SW480 (cell line): Measurements from ENCODE around the gene RNF13.
"Not testable (repeated sequence)": the region's sequence is repeated elsewhere in the genome, so short reads cannot be mapped to it uniquely, and the experiment has no call there.

Experiments used
- DNase-seq: peaks from one replicate; pipeline ENCODE4 v3.0.0-alpha.2; 2016; ENCODE audit warnings: low spot score

RNF13 gene

GRCh38 chr3:149839896-149840295, 26.9 kb downstream of the RNF13 start:
- DNase-seq, result no peak

DNA sequence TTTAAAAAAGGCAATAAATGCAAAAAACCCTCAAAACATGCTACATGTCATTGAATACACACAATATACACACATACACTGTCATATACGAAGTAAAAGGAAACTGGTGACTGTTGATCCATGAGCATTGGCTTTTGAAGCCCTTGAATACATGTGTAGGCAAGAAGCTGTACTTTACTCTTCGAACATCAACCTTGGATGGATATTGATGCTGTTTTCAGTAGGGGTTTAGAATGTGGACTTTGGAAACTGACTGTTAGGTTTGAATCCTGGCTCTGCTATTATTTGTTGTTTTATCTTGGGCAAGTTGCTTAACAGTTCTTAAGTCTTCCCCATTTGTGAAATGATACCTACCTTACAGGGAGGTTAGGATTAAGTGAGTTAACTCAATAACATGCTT, 30.5 kb downstream of the RNF13 start:
- no peak for DNase-seq

DNA sequence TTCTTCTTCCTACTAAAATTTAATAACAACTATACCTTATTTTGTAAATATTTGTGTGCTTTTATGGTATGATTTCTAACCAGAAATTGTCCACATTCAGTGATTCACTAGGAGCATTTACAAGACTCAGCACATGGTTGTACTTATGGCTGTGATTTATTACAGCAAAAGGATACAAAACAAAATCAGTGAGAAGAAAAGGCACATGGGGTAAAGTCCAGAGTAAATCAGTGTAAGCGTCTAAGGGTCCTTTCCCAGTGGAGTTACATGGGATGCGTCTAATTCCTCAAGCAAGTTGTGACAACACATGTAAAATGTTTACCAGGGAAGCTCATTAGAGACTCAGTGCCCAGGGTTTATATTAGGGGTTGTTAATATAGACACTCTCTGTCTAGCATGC, 31.1 kb downstream of the RNF13 start:
- no peak for DNase-seq

DNA sequence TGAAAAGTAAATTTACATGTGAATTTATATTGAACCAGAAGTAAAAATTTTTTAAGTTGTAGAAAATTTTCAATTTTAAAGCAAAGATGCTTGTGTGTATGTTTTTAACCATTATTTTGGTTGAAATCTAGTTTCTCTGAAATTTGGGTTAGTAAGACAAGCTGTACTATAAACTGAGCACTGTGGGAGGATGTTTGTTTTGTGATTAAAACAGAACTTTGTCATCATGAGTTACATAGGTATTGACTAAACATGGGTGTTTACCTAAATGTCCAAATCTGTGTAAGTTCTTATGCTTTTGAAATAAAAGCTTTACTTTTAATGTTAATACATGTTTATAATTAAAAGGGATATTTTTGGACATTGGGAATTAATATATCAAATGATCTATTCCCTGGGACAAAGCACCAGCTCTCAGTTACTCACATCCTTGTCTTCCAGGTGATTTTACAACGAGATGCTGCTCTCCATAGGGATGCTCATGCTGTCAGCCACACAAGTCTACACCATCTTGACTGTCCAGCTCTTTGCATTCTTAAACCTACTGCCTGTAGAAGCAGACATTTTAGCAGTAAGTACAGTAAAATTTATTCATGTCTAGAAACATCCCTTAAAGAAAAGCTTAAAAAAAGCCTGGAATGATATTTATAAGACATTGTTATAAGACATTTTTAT, 32.7 kb downstream of the RNF13 start:
- no peak for DNase-seq

- no peak for DNase-seq
Measured at GRCh38 chr3:149848238-149848637, 35.2 kb downstream of the RNF13 start.

DNA sequence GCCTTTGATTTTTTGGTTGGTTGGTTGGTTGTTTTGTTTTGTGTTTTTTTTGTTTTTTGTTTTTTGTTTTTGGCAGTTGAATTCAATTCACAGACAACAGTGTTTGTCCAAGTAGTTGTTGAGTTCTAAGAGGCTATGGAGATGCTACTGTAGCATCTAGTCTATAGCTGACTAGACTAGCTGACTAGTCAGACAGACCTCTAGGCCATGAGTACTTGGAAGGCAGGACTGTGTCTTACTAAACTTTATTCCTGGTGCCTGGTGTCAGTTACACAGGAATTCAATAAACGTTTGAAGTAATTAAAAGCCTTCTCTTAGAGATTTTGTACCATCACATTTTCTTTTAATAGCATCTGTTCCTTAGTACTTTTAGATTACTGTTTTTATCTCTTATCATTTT, 35.7 kb downstream of the RNF13 start:
- DNase-seq, result no peak

DNA sequence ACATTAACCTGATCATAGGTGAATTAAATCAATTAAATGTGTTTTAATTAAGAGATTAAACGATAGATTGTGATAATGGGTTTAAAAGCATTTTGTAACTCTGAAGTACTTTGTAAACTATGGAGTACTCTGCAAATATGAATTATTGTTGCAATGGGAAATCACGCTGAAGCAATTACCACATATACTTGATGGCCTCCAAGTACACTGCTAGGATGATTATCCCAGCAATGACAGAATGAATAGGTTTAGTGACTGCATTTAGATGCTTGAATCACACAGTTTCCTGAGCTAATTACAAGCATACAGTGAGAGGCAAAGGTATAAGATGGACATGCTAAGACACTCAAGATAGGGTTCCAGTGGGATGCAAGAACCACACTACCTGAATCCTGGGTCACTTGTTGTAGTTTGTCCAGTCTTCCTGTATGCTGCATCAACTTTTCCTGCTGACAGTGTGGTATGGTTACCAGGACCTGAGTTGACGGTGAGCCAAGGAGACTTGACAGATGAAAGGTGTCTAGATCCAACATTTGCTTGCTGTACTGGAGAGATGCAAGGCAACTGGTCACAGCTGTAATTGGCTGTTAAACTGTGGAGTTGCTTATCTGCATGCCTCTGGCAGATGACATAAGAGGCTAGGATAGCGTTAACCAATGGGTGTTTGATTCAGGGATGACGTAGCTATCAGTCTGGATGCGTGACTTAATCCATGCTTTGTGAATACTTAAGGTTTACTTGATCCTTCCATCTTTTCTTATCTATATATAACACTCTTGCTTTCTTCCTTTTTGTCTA, 38.0 kb downstream of the RNF13 start:
- DNase-seq, result no peak

DNA sequence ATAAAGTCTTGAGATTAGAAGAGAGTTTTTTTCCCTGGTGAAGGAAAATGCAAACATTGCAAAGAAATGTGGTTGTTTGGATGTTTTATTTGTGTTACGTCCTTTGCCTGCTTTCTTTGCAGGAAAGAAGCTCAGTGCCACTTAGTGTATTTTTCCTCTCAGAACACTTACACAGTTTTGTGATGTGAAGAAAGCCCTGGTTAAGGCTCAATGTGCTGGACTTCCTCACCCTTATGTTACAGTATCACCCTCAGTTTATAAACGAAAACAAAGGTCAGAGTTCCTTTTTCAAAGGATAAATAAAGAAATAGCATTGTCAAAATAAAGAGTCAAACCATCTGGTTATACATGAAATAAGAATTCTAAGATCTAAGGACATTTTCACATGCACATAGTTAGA, 45.9 kb downstream of the RNF13 start:
- DNase-seq, result no peak

- no peak for DNase-seq
Measured at GRCh38 chr3:149860881-149861280, 47.9 kb downstream of the RNF13 start.

- no peak for DNase-seq
Measured at GRCh38 chr3:149867563-149867962, 54.5 kb downstream of the RNF13 start.

- no peak for DNase-seq
Measured at GRCh38 chr3:149871855-149872254, 58.8 kb downstream of the RNF13 start.

DNA sequence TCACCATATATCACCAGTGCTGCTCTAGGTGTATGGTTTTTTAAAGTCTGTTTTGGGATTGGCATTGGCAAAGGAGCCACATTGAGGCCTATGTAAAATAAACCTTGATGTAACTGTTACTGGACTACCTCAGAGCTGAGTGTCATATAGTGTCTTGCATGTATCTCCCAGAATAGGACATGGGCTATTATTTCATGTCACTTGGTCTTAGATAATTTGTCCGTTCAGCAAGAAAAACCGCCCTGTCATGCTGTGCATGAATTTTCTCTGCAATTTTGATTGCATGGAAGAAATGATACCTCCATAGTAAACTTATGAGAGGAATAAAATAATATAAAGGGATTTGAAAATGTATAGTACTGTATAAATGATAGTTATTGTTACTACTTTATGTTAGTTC, 59.6 kb downstream of the RNF13 start:
- no peak for DNase-seq

DNA sequence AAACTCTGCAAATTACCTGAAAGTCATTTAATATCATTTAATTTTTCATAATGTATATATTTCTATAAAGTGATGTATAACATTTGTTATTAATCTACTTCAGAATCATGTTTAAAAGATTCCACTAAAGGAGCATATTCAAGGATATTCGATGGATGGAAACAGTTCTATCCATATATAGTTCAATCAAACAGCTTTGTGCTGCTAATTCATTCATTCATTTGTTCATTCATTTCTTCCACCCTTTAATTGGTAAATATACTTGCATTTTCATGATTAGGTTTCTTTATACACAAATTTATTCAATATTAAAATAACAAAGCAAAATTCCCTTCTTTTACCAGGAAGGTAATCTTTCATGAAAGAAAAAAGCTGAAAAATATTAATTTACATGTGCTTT, 64.7 kb downstream of the RNF13 start:
- no peak for DNase-seq

GRCh38 chr3:149879872-149880271, 66.9 kb downstream of the RNF13 start:
- peak; percentile 25 for DNase-seq

GRCh38 chr3:149881879-149882278, 68.9 kb downstream of the RNF13 start:
- no peak for DNase-seq

DNA sequence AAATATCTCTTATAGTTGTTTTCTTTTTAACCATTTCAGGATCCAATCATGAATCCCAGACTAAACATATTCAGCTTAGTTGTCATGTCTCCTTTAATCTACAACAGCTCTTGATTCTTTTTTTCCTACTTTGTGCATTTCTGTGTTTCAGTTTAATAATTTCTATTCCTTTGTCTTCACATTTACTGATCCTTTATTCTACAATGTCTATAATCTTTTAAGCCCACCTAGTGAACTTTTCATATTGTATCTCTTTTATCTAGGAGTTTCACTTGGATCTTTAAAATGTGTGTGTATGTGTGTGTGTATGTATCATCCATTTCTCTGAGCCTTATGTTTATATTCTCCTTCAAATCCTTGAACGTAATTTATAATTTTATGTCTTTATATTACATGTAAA, 70.1 kb downstream of the RNF13 start:
- no peak for DNase-seq

DNA sequence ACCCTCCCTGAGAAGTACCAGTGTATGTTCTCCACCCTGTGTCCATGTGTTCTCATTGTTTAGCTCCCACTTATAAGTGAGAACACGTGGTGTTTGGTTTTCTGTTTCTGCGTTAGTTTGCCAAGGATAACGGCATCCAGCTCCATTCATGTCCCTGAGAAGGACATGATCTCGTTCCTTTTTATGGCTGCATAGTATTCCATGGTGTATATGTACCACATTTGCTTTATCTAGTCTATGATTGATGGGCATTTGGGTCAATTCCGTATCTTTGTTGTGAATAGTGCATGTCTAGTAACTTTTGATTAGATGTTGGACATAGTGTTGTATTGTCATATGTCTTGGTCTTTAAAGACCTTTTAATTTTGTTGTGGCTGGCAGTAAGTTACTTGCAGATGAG, 70.8 kb downstream of the RNF13 start:
- not testable (repeated sequence) for DNase-seq

DNA sequence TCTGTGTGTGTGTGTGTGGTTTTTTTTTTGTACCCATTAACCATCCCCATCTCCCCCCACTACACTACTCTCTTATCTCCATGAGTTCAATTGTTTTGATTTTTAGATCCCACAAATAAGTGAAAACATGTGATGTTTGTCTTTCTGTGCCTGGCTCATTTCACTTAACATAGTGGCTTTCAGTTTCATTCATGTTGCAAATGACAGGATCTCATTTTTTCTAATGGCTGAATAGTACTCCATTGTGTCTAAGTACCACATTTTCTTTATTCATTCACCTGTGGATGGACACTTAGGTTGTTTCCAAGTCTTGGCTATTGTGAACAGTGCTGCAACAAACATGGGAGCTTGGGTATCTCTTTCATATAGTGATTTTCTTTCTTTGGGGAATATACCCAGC, 71.8 kb downstream of the RNF13 start:
- not testable (repeated sequence) for DNase-seq

DNA sequence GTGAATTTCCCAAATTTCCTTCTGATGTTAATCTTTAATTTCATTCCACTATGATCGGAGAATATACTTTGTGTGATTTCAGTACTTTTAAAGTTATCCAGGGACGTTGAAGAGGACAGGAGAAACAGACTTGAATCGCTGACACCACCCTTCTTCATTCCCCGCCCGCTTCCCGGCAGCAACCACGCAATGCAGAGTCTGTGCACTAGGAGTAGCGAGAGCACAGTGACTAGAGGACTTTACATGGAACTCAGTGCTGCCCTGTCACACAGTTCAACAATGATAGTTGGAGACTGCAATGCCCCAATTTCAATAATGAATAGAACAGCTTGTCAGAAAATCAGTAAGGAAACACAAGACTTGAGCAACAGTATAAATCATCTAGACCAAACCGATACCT, 73.9 kb downstream of the RNF13 start:
- DNase-seq, result no peak

DNA sequence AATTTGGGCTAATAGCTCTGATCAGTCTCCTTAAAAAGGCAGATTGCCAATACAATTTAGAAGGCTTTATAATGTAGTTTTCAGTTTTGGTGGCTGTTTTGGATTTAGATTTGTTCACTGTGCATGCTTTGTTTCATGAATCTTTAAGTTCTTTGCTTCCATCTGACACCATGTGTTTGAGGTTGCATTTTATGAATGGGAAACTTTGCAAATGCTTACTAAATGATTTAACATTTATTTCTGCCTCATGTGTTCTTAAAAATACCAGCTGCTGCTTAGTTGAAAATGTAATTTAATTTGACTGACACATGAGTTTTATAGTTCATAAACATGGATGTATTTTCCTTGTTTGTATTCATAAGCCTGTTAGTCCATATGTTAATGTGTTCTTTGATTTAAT, 78.6 kb downstream of the RNF13 start:
- no peak for DNase-seq

DNA sequence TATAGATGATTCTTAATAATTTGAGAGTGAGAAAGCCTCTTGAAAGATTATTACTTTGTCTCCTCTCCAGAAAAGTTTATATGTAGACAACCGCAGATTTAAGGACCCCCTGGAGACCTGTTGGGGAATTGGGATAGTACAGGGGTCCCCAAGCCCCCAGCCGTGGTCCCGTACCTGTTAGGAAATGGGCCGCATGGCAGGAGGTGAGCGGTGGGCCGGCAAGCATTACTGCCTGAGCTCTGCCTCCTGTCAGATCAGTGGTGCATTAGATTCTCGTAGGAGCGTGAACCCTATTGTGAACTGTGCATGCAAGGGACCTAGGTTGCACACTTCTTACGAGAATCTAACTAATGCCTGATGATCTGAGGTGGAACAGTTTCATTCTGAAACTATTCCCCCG, 79.4 kb downstream of the RNF13 start:
- no peak for DNase-seq

DNA sequence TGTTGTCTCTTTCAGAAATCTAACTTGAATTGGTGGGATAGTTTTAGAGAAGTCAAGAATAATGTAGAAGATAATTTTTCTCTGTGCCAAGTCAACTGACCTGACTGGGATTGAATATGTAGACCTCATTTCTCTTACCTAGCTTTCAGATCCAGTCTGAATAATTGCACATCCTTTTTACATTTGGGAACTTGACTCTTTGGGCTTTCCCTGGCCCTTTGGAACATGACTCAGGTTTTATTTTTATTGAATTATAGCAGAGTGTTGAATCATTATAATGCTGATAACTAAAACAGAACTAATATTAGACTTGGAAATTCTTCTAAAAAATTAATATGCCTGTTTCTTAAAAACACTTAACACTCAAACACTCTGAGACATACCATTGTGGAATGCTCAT, 81.2 kb downstream of the RNF13 start:
- no peak for DNase-seq

GRCh38 chr3:149895339-149895738, 82.3 kb downstream of the RNF13 start:
- DNase-seq, result no peak

GRCh38 chr3:149895769-149896168, 82.8 kb downstream of the RNF13 start:
- DNase-seq, result no peak
